Endothelial cell of umbilical vein (primary cell): ENCODE data around the gene CSNK1G1. TPM values are rescaled to one million over a fixed set of nuclear protein-coding genes. Genes with fewer than 3 reads are reported as not detected.
"Not testable (repeated sequence)": the region's sequence is repeated elsewhere in the genome, so short reads cannot be mapped to it uniquely, and the experiment has no call there.

Source experiments
- BruUV-seq: library from RNA; stranded (reverse); fragments of 400-500 nt; replicated peaks from 2 replicates; lab custom pipeline; 2021; lab: Mats Ljungman, UMichigan
- CTCF ChIA-PET: fragments of 300-600, 350-600 bp; sonication (Branson Sonifier 250); formaldehyde crosslinking; loops from one replicate; lab custom pipeline; 2021; ENCODE audit warnings: antibody characterized with exemption, inconsistent platforms; lab: Charles Lee
- POLR2A ChIA-PET: fragments of 300-600, 350-600 bp; sonication (Branson Sonifier 250); formaldehyde crosslinking; loops from one replicate; lab custom pipeline; 2021; ENCODE audit warnings: antibody characterized with exemption, inconsistent platforms; lab: Charles Lee
- DNase-seq: peaks from one replicate; pipeline ENCODE4 v3.0.0-alpha.2; 2011; ENCODE audit warnings: low read depth, low spot score
- FAIRE-seq: peaks from 2 replicates; lab custom pipeline; 2011; peaks lifted over from hg19 to GRCh38; lab: Jason Lieb, UNC
- H2AFZ ChIP-seq: 2 replicates; pipeline ENCODE4 v1.6.0; 2012; ENCODE audit warnings: low read depth, low read length, control low read depth, inconsistent platforms
- H3K27ac ChIP-seq: 2 replicates; pipeline ENCODE4 v1.5.1; 2011; ENCODE audit warnings: low read depth, mild to moderate bottlenecking, control low read depth, low read length, moderate library complexity; ENCODE audit not compliant: insufficient read depth
- H3K27me3 ChIP-seq, 2 experiments: 2 replicates each; pipeline versions ENCODE4 v1.6.0 to v1.6.1; 2011; ENCODE audit warnings: low read length in 2 of 2, mixed read lengths in 1 of 2; ENCODE audit not compliant: control insufficient read depth in 2 of 2, insufficient read depth in 2 of 2
- H3K36me3 ChIP-seq, 2 experiments: 2 replicates in 1 of 2; 3 replicates in 1 of 2; pipeline ENCODE4 v1.5.1; 2011; ENCODE audit warnings: low read length in 2 of 2, mild to moderate bottlenecking in 1 of 2, moderate library complexity in 1 of 2; ENCODE audit not compliant: control insufficient read depth in 2 of 2, insufficient read depth in 2 of 2; ENCODE audit errors: extremely low read depth in 1 of 2
- H3K4me1 ChIP-seq: 3 replicates; pipeline ENCODE4 v1.5.1; 2011; ENCODE audit warnings: mild to moderate bottlenecking, low read length; ENCODE audit not compliant: control insufficient read depth, insufficient read depth; ENCODE audit errors: extremely low read depth
- H3K4me2 ChIP-seq: 2 replicates; pipeline ENCODE4 v1.6.1; 2011; ENCODE audit warnings: low read length, control low read depth, mixed read lengths; ENCODE audit not compliant: insufficient read depth
- H3K4me3 ChIP-seq, 3 experiments: fragments of 200-600 bp in 1 of 3; sonication (generic), shearing (Covaris generic) in 1 of 3; replicated peaks in 1 of 3; 2 replicates each; pipeline ENCODE4 v1.5.1; 2011 to 2016; ENCODE audit warnings: control low read depth in 3 of 3, low read length in 3 of 3, mild to moderate bottlenecking in 2 of 3, inconsistent platforms in 1 of 3, low read depth in 1 of 3, moderate library complexity in 1 of 3; ENCODE audit not compliant: insufficient read depth in 1 of 3
- H3K79me2 ChIP-seq: 2 replicates; pipeline ENCODE4 v1.6.0; 2012; ENCODE audit warnings: low read length, inconsistent platforms; ENCODE audit not compliant: control insufficient read depth, insufficient read depth
- H3K9ac ChIP-seq: replicated peaks from 2 replicates; pipeline ENCODE3; 2011; ENCODE audit warnings: low read length, control low read depth; ENCODE audit not compliant: insufficient read depth; ENCODE audit errors: extremely low read depth
- H3K9me1 ChIP-seq: replicated peaks from 3 replicates; pipeline ENCODE4 v1.6.0; 2011; ENCODE audit warnings: mild to moderate bottlenecking, low read length; ENCODE audit not compliant: control insufficient read depth, insufficient read depth; ENCODE audit errors: extremely low read depth
- H3K9me3 ChIP-seq: replicated peaks from 2 replicates; pipeline ENCODE4 v1.5.1; 2012; ENCODE audit warnings: low read length, inconsistent platforms; ENCODE audit not compliant: control insufficient read depth, insufficient read depth
- H4K20me1 ChIP-seq: replicated peaks from 2 replicates; pipeline ENCODE3; 2011; ENCODE audit warnings: mild to moderate bottlenecking, low read length; ENCODE audit not compliant: control insufficient read depth, insufficient read depth; ENCODE audit errors: extremely low read depth
- CTCF ChIP-seq, 2 donors: IDR thresholded peaks; 1 replicate in 1 of 2; 2 replicates in 1 of 2; pipeline ENCODE4 v1.5.1; 2011; ENCODE audit warnings: low read length in 2 of 2, mild to moderate bottlenecking in 2 of 2, moderate library complexity in 2 of 2, control low read depth in 1 of 2, inconsistent platforms in 1 of 2, low read depth in 1 of 2; ENCODE audit not compliant: insufficient read depth in 1 of 2; ENCODE audit errors: extremely low read depth in 1 of 2
- EZH2 ChIP-seq: IDR thresholded peaks from 2 replicates; pipeline ENCODE4 v1.6.1; 2012; ENCODE audit warnings: borderline replicate concordance, low read depth, mild to moderate bottlenecking, moderate library complexity, low read length, inconsistent platforms; ENCODE audit not compliant: severe bottlenecking
- FOS ChIP-seq: IDR thresholded peaks from 2 replicates; pipeline ENCODE4 v1.6.1; 2011; ENCODE audit warnings: mild to moderate bottlenecking, low read length, moderate library complexity, borderline replicate concordance; ENCODE audit not compliant: insufficient read depth
- GATA2 ChIP-seq: IDR thresholded peaks from 2 replicates; pipeline ENCODE4 v1.7.0; 2011; ENCODE audit warnings: low read depth, mild to moderate bottlenecking, moderate library complexity, mixed read lengths, low read length; ENCODE audit not compliant: insufficient read length, insufficient read depth
- JUN ChIP-seq: IDR thresholded peaks from 2 replicates; pipeline ENCODE4 v1.6.1; 2011; ENCODE audit warnings: borderline replicate concordance, low read depth; ENCODE audit not compliant: insufficient read length, insufficient read depth
- MAX ChIP-seq: IDR thresholded peaks from 2 replicates; pipeline ENCODE4 v1.6.1; 2011; ENCODE audit not compliant: insufficient read depth, insufficient read length
- MYC ChIP-seq: IDR thresholded peaks from one replicate; pipeline ENCODE4 v1.6.1; 2011; ENCODE audit warnings: mild to moderate bottlenecking, low read depth, low read length
- POLR2A ChIP-seq: IDR thresholded peaks from 2 replicates; pipeline ENCODE4 v1.6.1; 2012; ENCODE audit warnings: low read depth, mild to moderate bottlenecking, control low read depth, low read length
- POLR2AphosphoS5 ChIP-seq: IDR thresholded peaks from 2 replicates; pipeline ENCODE4 v1.6.1; 2012; ENCODE audit warnings: low read depth, mild to moderate bottlenecking, control low read depth, low read length, moderate library complexity; ENCODE audit not compliant: insufficient read depth
- dilution Hi-C: fragments of 300-500 bp; cut with MboI; formaldehyde crosslinking; loops from one replicate; pipeline ENCODE4 v1.15.0; 2019; ENCODE audit warnings: low sequenced_read_pairs; ENCODE audit not compliant: extremely low pct_ligation_motif_present
- intact Hi-C: fragments of 100-400 bp; cut with micrococcal nuclease; formaldehyde crosslinking; loops from one replicate; pipeline ENCODE4 v1.10.0; 2022
- polyA plus RNA-seq, 4 experiments: library from polyadenylated mRNA; depleted of rRNA in 3 of 4; stranded (reverse) in 3 of 4; unstranded in 1 of 4; fragments of >200 nt; gene quantifications; 2 replicates each; pipeline versions ENCODE4 v1.2.1 to v1.2.3, GENCODE V29; 2011 to 2012; ENCODE audit warnings: missing spikeins in 1 of 4
- total RNA-seq: library from RNA; stranded (reverse); gene quantifications from 2 replicates; pipeline ENCODE4 v1.2.3, GENCODE V29; 2021

Gene CSNK1G1
- total and polyA plus RNA-seq, 2 donors (not counting 3 experiments of a cell fraction or from before 2014, with no cell fraction given) = 9.0 to 31.7 TPM

DNA sequence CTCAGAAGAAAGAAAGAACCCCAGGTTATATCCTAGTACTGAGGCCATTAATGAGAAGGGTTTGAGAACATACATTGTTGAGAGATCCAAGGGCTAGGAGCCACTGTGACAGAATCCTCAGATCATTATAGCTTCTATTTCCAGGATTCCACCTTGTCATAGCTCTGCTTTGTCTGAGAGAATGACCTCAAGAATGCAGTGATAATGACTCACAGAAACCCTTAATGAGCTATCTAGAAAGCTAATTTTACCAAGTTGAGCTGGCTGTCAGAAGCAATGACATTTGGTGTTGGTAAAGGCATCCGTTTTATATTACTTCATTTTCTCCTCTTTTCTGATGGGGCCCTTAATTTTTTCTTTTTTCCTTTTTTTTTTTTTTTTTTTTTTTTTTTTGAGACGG, 42.6 kb upstream of the CSNK1G1 start:
- H3K9ac ChIP-seq = no peak overlapping the region
- H4K20me1 ChIP-seq = no peaks in the 10 kb centered on the region
- TF ChIP-seq EZH2 (no peak), JUN (no peak), POLR2AphosphoS5 (no peak)
- H2AFZ ChIP-seq = no peak overlapping the region
- CTCF ChIA-PET = interaction anchor here (0.7 to 1.5 kb wide), 2 partner anchors 9 to 188 kb away, joined by 4 to 6 read pairs; no protein-coding TSS in a partner anchor
- no peak overlapping the region for H3K4me2 ChIP-seq
- H3K4me1 ChIP-seq = no peaks in the 10 kb centered on the region
- no peaks in the 10 kb centered on the region for H3K9me1 ChIP-seq
- H3K36me3 ChIP-seq = peaks cover 16 to 22% of the 10 kb centered on the region in 2 experiments
- no peak for FAIRE-seq
- no peaks in the 10 kb centered on the region for H3K79me2 ChIP-seq
- no peaks in the 10 kb centered on the region for H3K27me3 ChIP-seq
- POLR2A ChIA-PET = interaction anchor here (0.7 kb wide), 1 partner anchor 14 kb away, joined by 4 read pairs; no protein-coding TSS in a partner anchor
- BruUV-seq = no TSS peak
- no peak overlapping the region for H3K27ac ChIP-seq
- no peak for DNase-seq
- H3K4me3 ChIP-seq = no peak overlapping the region
- no peaks in the 10 kb centered on the region for H3K9me3 ChIP-seq
- dilution Hi-C loops = no loop called here
- intact Hi-C loops = no loop called here

DNA sequence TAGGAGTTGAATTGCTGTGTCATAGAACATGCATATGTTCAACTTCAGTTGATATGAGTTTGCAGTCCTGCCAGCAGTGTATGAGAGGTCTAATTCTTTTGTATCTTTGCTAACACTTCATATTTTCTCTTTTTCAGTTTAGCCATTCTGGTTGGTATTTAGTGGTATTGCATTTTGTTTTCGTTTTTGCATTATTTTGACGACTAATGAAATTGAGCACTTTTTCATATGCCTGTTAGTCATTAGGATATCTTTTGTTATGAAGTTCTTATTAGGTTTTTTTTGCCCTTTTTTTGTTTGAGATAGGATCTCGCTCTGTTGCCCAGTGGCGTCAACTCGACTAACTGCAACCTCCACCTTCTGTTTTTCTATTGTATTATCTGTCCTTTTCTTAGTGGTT, 40.8 kb upstream of the CSNK1G1 start:
- peaks cover 16 to 20% of the 10 kb centered on the region in 2 experiments for H3K36me3 ChIP-seq
- no peaks in the 10 kb centered on the region for H3K4me1 ChIP-seq
- H3K79me2 ChIP-seq = peaks cover 4% of the 10 kb centered on the region
- ChIA-PET POLR2A (interaction anchor here (1.0 kb wide), 1 partner anchor 9 kb away, joined by 3 read pairs; the partner anchor contains the start of gene TRIP4), CTCF (interaction anchor here (0.7 to 1.6 kb wide), 2 partner anchors 13 to 73 kb away, joined by 3 to 4 read pairs; no protein-coding TSS in a partner anchor)
- no peaks in the 10 kb centered on the region for H3K9me3 ChIP-seq
- no peak overlapping the region for H3K9ac ChIP-seq
- intact Hi-C loops = no loop called here
- dilution Hi-C loops = no loop called here
- BruUV-seq = no TSS peak
- TF ChIP-seq POLR2A (no peak), GATA2 (no peak), POLR2AphosphoS5 (no peak), MAX (no peak), JUN (no peak), CTCF (IDR thresholded peaks at IDR 0.05; ENCODE audit: extremely low read depth in 1 of 2, insufficient read depth in 1 of 2, low read depth in 1 of 2, low read length in 2 of 2) (no peak), FOS (no peak), MYC (no peak), EZH2 (no peak)
- no peak overlapping the region for H3K4me3 ChIP-seq
- no peak overlapping the region for H3K27ac ChIP-seq
- no peak for DNase-seq
- no peak overlapping the region for H2AFZ ChIP-seq
- FAIRE-seq = no peak
- no peaks in the 10 kb centered on the region for H3K27me3 ChIP-seq
- no peak overlapping the region for H3K4me2 ChIP-seq
- no peaks in the 10 kb centered on the region for H3K9me1 ChIP-seq
- no peaks in the 10 kb centered on the region for H4K20me1 ChIP-seq

DNA sequence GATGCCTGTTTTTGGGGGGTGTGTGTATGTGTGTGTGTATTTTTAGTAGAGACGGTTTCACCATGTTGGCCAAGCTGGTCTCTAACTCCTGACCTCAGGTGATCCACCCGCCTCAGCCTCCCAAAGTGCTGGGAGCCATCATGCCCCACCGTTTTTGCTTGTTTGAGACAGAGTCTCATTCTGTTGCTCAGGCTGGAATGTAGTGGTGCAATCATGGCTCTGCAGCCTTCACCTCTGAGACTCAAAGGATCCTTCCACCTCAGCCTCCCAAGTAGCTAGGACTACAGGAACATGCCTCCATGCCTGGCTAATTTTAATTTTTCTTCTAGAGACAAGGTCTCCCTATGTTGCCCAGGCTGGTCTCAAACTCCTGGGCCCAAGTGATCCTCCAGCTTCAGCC, 36.5 kb upstream of the CSNK1G1 start:
- dilution Hi-C loops, FAIRE-seq, intact Hi-C loops, H3K4me3 ChIP-seq, H2AFZ ChIP-seq, H3K9me3 ChIP-seq, BruUV-seq, H4K20me1 ChIP-seq, H3K9me1 ChIP-seq, DNase-seq, H3K4me1 ChIP-seq, H3K4me2 ChIP-seq, H3K27ac ChIP-seq, CTCF ChIA-PET, H3K9ac ChIP-seq, POLR2A ChIA-PET, H3K27me3 ChIP-seq, H3K36me3 ChIP-seq: not testable (repeated sequence)
- H3K79me2 ChIP-seq = peaks cover 25% of the 10 kb centered on the region
